Lung (tissue), 12 donors: ENCODE data around the gene GPR37L1. TPM values are rescaled to one million over a fixed set of nuclear protein-coding genes. Genes with fewer than 3 reads are reported as not detected.

ENCODE experiments used
- ATAC-seq: fragments of 200-7000 bp; cut with Tn5 transposase; one replicate; pipeline ENCODE4 v1.9.1; 2020; ENCODE audit warnings: moderate number of reproducible peaks; ENCODE audit not compliant: insufficient read depth, low FRiP score
- DNase-seq, 3 donors: peaks; one replicate each; pipeline ENCODE4 v3.0.0-alpha.2; 2013 to 2017
- H3K27ac ChIP-seq, 2 donors: one replicate each; pipeline ENCODE4 v1.5.1; 2013; ENCODE audit warnings: mild to moderate bottlenecking in 2 of 2, moderate library complexity in 2 of 2, control low read depth in 1 of 2, inconsistent platforms in 1 of 2, low read depth in 1 of 2, low read length in 1 of 2
- H3K27me3 ChIP-seq, 3 donors: one replicate each; pipeline ENCODE4 v1.5.1; 2013; ENCODE audit warnings: low read length in 2 of 3; ENCODE audit not compliant: control insufficient read depth in 3 of 3, insufficient read depth in 3 of 3
- H3K36me3 ChIP-seq, 4 donors: one replicate each; pipeline ENCODE4 v1.5.1; 2013; ENCODE audit warnings: low read length in 4 of 4, mild to moderate bottlenecking in 1 of 4, moderate library complexity in 1 of 4; ENCODE audit not compliant: control insufficient read depth in 4 of 4, insufficient read depth in 4 of 4
- H3K4me1 ChIP-seq, 5 donors: one replicate each; pipeline ENCODE4 v1.5.1; 2013; ENCODE audit warnings: low read length in 5 of 5, mild to moderate bottlenecking in 2 of 5, moderate library complexity in 1 of 5; ENCODE audit not compliant: control insufficient read depth in 5 of 5, insufficient read depth in 5 of 5
- H3K4me3 ChIP-seq: one replicate; pipeline ENCODE4 v1.5.1; 2013; ENCODE audit warnings: mild to moderate bottlenecking, control low read depth, moderate library complexity
- H3K9ac ChIP-seq, 2 donors: one replicate each; pipeline ENCODE4 v1.5.1; 2013; ENCODE audit warnings: low read length in 2 of 2, control low read depth in 1 of 2; ENCODE audit not compliant: insufficient read depth in 1 of 2
- H3K9me3 ChIP-seq, 4 donors: one replicate each; pipeline ENCODE4 v1.5.1; 2013; ENCODE audit warnings: low read length in 3 of 4, mild to moderate bottlenecking in 1 of 4, moderate library complexity in 1 of 4; ENCODE audit not compliant: control insufficient read depth in 4 of 4, insufficient read depth in 3 of 4
- CTCF ChIP-seq: IDR thresholded peaks from 2 replicates; pipeline ENCODE4 v1.5.1; 2012; ENCODE audit warnings: mild to moderate bottlenecking; ENCODE audit errors: control extremely low read depth, extremely low read depth
- WGBS, 2 donors: extraction: QIAGEN DNeasy Blood & Tissue Kit; methylation state at CpG; one replicate each; pipeline ENCODE4 v1.1.7; 2013; 5-methylcytosine and 5-hydroxymethylcytosine counted together
- polyA plus RNA-seq, 2 donors: library from polyadenylated mRNA; stranded (reverse); fragments of 200-250 nt; gene quantifications; one replicate each; pipeline ENCODE4 v1.2.1, GENCODE V29; 2013
- total RNA-seq, 2 donors: library from RNA; depleted of rRNA in 1 of 2; stranded (reverse); fragments of >200 nt in 1 of 2; gene quantifications; one replicate each; pipeline ENCODE4 v1.2.1, GENCODE V29; 2014 to 2021
- donor health status: control.
- donor health status: control.
- donor health status: Bipolar disorder and iron deficiency.
- donor health status: healthy.
- donor health status: DM: yes; HTN: yes; CAD: no.

The GPR37L1 gene
- total and polyA plus RNA-seq, 4 donors, result 0.04 to 0.09 (median 0.05) TPM; not detected in 1

DNA sequence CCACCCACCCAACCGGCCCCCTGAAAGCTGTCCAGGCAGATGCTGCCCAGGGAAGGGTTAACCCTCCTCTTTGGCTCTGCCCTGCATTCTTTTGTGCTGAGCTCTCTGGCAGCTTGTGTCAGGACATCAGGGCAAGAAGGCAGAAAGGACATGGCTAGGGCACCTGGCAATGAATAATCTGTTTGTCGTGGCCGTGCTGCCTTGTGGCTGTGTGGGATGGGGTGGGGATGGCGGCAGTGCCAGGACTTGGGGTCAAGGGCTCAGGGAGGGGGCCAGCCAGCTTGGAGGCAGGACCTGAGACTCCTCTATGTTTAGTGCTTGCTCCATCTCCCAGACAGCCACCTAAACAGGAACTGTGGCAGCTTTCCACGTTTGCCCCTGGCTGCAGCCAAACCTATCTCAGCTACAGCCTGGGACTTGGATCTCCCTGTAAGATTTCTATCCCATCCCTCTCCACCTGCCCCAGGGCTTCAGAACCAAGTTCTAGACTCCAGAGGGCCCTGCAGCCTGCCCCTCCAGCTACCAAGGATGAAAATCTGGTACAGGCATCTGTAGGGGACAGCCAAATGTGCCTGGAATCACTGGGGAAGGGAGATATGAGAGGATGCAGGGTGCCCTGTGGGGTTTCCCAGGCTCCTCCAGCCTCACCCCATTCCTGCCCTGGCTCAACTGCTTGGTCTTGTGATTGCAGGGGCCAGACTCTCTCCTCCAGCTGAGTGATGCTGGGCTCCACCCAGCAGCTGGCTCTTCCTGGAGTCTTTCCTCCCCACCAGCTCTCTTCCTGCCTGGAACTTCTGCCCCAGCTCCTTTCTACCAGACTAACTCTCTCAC, 9.6 kb upstream of the GPR37L1 start:
- no peak for TF ChIP-seq CTCF
- Histone ChIP-seq H3K27me3 (no peaks in the 10 kb centered on the region), H3K36me3 (no peaks in the 10 kb centered on the region), H3K27ac (peak overlapping the region; percentile 21 to 45), H3K9ac (no peak overlapping the region), H3K4me1 (peaks cover 0 to 2% (median 0%) of the 10 kb centered on the region in 5 donors), H3K4me3 (no peak overlapping the region), H3K9me3 (no peaks in the 10 kb centered on the region)
- DNase-seq, result no peak
- no peak for ATAC-seq
- 28 to 59% methylated on average over 5 of the region's 5 CpGs for WGBS, 2 donors

DNA sequence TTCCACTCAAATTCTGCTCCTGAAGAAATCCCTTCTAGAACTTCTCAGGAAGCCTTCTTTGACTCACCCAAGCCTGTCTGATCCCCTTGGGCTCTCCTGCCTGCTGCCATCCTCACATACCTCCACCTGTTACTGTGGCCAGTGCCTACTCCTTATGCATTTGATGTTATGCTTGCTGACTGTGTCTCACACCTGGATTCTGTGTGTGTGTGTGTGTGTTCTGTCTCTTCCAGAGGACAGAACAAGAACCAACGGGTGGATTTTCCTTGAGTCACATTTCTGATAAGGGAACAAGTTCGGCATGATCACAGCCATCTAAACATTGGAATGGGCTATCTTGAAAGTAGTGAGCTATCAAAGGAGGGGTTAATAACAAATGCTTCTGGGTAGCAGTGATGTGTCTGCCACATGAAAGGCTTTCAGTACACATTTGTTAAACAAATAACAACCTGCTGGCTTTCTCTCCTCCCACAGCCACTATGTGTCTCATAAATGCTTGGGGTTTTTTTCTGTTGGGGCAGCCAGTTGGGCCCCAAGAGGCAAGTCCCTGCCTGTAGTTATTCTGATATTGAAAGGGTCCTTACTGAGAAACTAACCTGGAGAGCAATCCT, 8.9 kb upstream of the GPR37L1 start:
- no peak for ATAC-seq

GRCh38 chr1:202116287-202116686, 6.4 kb upstream of the GPR37L1 start:
- Histone ChIP-seq H3K4me3 (no peak overlapping the region), H3K9me3 (no peaks in the 10 kb centered on the region), H3K27me3 (no peaks in the 10 kb centered on the region), H3K36me3 (no peaks in the 10 kb centered on the region), H3K27ac (no peak overlapping the region), H3K9ac (no peak overlapping the region), H3K4me1 (no peaks in the 10 kb centered on the region)
- 94 to 95% methylated on average over 8 of the region's 8 CpGs for WGBS, 2 donors
- ATAC-seq (no peak), DNase-seq (no peak)
- TF ChIP-seq CTCF, result no peak

More for the DNA sequence above, 8.9 kb upstream of the GPR37L1 start:
- TF ChIP-seq CTCF, result no peak
- H3K9ac ChIP-seq, result no peak overlapping the region
- no peaks in the 10 kb centered on the region for H3K36me3 ChIP-seq
- no peaks in the 10 kb centered on the region for H3K9me3 ChIP-seq
- peak overlapping the region; percentile 5 to 45 for H3K27ac ChIP-seq
- no peak for DNase-seq
- H3K27me3 ChIP-seq, result no peaks in the 10 kb centered on the region
- no peak overlapping the region for H3K4me3 ChIP-seq
- H3K4me1 ChIP-seq, result no peaks in the 10 kb centered on the region
- WGBS, 2 donors, result 60 to 67% methylated on average over 2 of the region's 2 CpGs
